HK-2 (cell line): Measurements from ENCODE around the gene XYLT2.

ENCODE experiments used
- DNase-seq: peaks from one replicate; pipeline ENCODE4 v3.0.0-alpha.2; 2018; ENCODE audit not compliant: unreplicated experiment

The XYLT2 gene

GRCh38 chr17:50363217-50364060 is 17.5 kb downstream of the XYLT2 start:
- no peak for DNase-seq

- no peak for DNase-seq
Measured at GRCh38 chr17:50364061-50364458, 18.1 kb downstream of the XYLT2 start.

DNA sequence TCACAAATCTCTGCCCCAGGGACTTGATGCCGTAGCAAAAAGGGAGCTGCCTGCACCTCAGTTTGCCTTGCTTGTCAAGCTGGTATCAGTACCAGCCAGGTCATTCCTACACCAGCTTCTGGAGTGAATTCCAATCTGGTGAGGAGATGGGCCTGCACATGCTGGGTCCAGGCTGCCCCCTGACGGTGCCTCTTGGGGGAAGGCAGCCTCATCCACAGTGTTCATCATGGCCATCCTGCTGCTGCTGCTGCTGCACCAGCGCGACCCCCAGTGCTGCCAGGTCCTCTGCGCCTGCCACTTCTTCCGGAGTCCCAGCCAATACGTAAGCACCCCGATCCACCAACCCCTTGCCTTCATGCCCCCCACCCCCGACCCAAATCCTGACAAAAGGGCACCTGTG is 18.8 kb downstream of the XYLT2 start:
- DNase-seq: no peak

DNA sequence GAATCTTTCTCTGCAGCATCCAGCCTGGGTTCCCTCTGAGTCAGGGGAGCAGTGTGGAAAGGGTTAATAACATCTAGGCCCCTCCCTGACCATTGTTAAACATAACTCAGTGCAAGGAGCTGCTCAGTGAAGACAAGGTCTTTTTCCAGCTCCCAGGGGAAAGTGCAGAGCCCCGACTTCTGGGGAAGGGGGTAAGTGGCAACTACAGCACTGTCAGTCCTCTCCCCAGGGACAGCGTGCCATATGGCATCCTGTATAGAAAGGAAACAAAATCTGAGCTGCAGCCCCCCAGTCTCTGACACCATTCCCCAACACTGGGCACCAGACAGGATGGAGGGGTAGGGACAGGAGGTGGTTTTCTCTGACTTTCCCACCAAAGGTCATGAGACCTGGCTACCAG is 19.2 kb downstream of the XYLT2 start:
- no peak for DNase-seq

- DNase-seq: no peak
Measured at GRCh38 chr17:50365649-50366393, 19.9 kb downstream of the XYLT2 start.

GRCh38 chr17:50367401-50367800 is 21.5 kb downstream of the XYLT2 start:
- DNase-seq: no peak

- no peak for DNase-seq
Measured at GRCh38 chr17:50370052-50370451, 24.1 kb downstream of the XYLT2 start.

GRCh38 chr17:50371526-50371925 is 25.6 kb downstream of the XYLT2 start:
- no peak for DNase-seq

DNA sequence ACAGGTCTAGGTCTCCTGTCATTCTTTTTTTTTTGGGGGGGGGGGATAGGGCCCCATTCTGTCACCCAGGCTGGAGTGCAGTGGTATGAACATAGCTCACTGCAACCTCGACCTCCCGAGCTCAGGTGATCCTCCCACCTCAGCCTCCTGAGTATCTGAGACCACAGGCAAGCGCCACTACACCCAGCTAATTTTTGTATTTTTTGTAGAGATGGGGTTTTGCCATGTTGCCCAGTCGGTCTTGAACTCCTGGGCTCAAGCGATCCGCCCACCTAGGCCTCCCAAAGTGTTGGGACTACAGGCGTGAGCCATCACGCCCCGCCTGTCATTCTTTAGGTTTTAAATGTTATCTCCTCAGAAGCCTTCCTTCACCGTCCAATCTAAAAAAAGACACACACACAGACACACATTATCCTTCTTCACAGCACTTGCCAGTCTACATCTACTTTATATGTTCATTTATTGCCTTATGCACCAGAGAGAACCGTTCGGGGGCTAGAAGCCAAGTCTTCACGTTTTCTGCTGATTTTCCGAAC is 26.4 kb downstream of the XYLT2 start:
- DNase-seq: no peak

- peak; percentile 87 for DNase-seq
Measured at GRCh38 chr17:50372758-50373556, 27.0 kb downstream of the XYLT2 start, which contains the start of the genes EME1 and MRPL27. TSS of gene EME1 (plus strand) at chr17:50373229. CDS start at chr17:50375209, 1,980 bp downstream. TSS of gene MRPL27 (minus strand) at chr17:50373184. CDS start at chr17:50373170, 14 bp downstream.

- no peak for DNase-seq
Measured at GRCh38 chr17:50373705-50374104, 27.8 kb downstream of the XYLT2 start.

GRCh38 chr17:50375858-50376538 is 30.1 kb downstream of the XYLT2 start:
- DNase-seq: no peak

- DNase-seq: no peak
Measured at GRCh38 chr17:50379351-50380132, 33.6 kb downstream of the XYLT2 start.

- no peak for DNase-seq
Measured at GRCh38 chr17:50380369-50381259, 34.7 kb downstream of the XYLT2 start.

GRCh38 chr17:50381260-50381815 is 35.4 kb downstream of the XYLT2 start:
- DNase-seq: no peak

DNA sequence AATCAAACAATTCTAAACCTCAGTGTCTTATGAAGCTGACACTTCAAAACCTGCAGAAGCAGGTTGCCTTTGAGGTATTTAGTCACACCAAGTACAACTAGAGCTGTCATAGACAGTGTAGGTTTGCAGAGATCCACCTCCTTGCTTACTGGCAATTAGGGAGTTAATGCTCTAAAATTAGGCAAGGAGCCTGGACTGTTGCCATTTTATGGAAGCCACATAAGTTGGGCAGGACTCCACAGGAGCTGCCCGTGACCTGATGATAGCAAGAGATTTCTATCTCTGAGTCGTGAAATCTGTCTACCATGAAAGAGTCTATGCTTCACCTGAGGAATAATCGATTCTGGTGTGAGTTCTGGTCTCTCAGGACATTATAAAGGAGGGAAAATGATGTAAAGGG is 36.0 kb downstream of the XYLT2 start:
- no peak for DNase-seq

- DNase-seq: no peak
Measured at GRCh38 chr17:50382931-50383330, 37.0 kb downstream of the XYLT2 start.

GRCh38 chr17:50386510-50386909 is 40.6 kb downstream of the XYLT2 start:
- DNase-seq: no peak

- no peak for DNase-seq
Measured at GRCh38 chr17:50388728-50389127, 42.8 kb downstream of the XYLT2 start.
